ENCODE measurements around the gene LGALSL. TPM values are rescaled to one million over a fixed set of nuclear protein-coding genes. Genes with fewer than 3 reads are reported as not detected.

LGALSL gene
- total and polyA plus RNA-seq, 2 donors = 1.7 to 12.8 TPM

- DNase-seq (ENCODE audit: low read depth in 6 of 9, low spot score in 9 of 9) = no peak
Observed at GRCh38 chr2:64417624-64418023, 36.3 kb upstream of the LGALSL start.

GRCh38 chr2:64419596-64420165, 34.3 kb upstream of the LGALSL start:
- no peaks in the 10 kb centered on the region for H3K4me1 ChIP-seq (ENCODE audit: control insufficient read depth in 2 of 2, insufficient read depth in 2 of 2, low read length in 2 of 2)
- DNase-seq (ENCODE audit: low read depth in 6 of 9, low spot score in 9 of 9) = no peak
- no peaks in the 10 kb centered on the region for H3K9me3 ChIP-seq (ENCODE audit: control insufficient read depth in 2 of 2, insufficient read depth in 1 of 2, low read length in 1 of 2)
- no peak overlapping the region for H3K4me3 ChIP-seq (ENCODE audit: low read length in 2 of 2)
- H3K27ac ChIP-seq (ENCODE audit: low read depth in 1 of 2, low read length in 1 of 2) = no peak overlapping the region
- WGBS = 97% methylated on average over 2 of the region's 2 CpGs
- no peaks in the 10 kb centered on the region for H3K27me3 ChIP-seq (ENCODE audit: control insufficient read depth in 2 of 2, insufficient read depth in 1 of 2, low read length in 1 of 2)
- no peaks in the 10 kb centered on the region for H3K36me3 ChIP-seq (ENCODE audit: control insufficient read depth in 2 of 2, insufficient read depth in 2 of 2, low read length in 1 of 2)

More at GRCh38 chr2:64417624-64418023, 36.3 kb upstream of the LGALSL start:
- no peak overlapping the region for H3K4me3 ChIP-seq (ENCODE audit: low read length in 2 of 2)
- H3K36me3 ChIP-seq (ENCODE audit: control insufficient read depth in 2 of 2, insufficient read depth in 2 of 2, low read length in 1 of 2) = no peaks in the 10 kb centered on the region
- no peak overlapping the region for H3K27ac ChIP-seq (ENCODE audit: low read depth in 1 of 2, low read length in 1 of 2)
- H3K9me3 ChIP-seq (ENCODE audit: control insufficient read depth in 2 of 2, insufficient read depth in 1 of 2, low read length in 1 of 2) = no peaks in the 10 kb centered on the region
- 93% methylated on average over 3 of the region's 3 CpGs for WGBS
- no peaks in the 10 kb centered on the region for H3K4me1 ChIP-seq (ENCODE audit: control insufficient read depth in 2 of 2, insufficient read depth in 2 of 2, low read length in 2 of 2)
- no peaks in the 10 kb centered on the region for H3K27me3 ChIP-seq (ENCODE audit: control insufficient read depth in 2 of 2, insufficient read depth in 1 of 2, low read length in 1 of 2)

- H3K4me3 ChIP-seq (ENCODE audit: low read length in 2 of 2) = no peak overlapping the region
- H3K36me3 ChIP-seq (ENCODE audit: control insufficient read depth in 2 of 2, insufficient read depth in 2 of 2, low read length in 1 of 2) = no peaks in the 10 kb centered on the region
- H3K4me1 ChIP-seq (ENCODE audit: control insufficient read depth in 2 of 2, insufficient read depth in 2 of 2, low read length in 2 of 2) = no peaks in the 10 kb centered on the region
- no peak for DNase-seq (ENCODE audit: low read depth in 6 of 9, low spot score in 9 of 9)
- no peaks in the 10 kb centered on the region for H3K9me3 ChIP-seq (ENCODE audit: control insufficient read depth in 2 of 2, insufficient read depth in 1 of 2, low read length in 1 of 2)
- H3K27me3 ChIP-seq (ENCODE audit: control insufficient read depth in 2 of 2, insufficient read depth in 1 of 2, low read length in 1 of 2) = no peaks in the 10 kb centered on the region
- H3K27ac ChIP-seq (ENCODE audit: low read depth in 1 of 2, low read length in 1 of 2) = no peak overlapping the region
Observed at GRCh38 chr2:64420677-64421076, 33.3 kb upstream of the LGALSL start.

- H3K4me3 ChIP-seq (ENCODE audit: low read length in 2 of 2) = no peak overlapping the region
- no peak overlapping the region for H3K27ac ChIP-seq (ENCODE audit: low read depth in 1 of 2, low read length in 1 of 2)
- 97% methylated on average over 5 of the region's 5 CpGs for WGBS
- H3K4me1 ChIP-seq (ENCODE audit: control insufficient read depth in 2 of 2, insufficient read depth in 2 of 2, low read length in 2 of 2) = no peaks in the 10 kb centered on the region
- DNase-seq (ENCODE audit: low read depth in 6 of 9, low spot score in 9 of 9) = no peak
- no peaks in the 10 kb centered on the region for H3K36me3 ChIP-seq (ENCODE audit: control insufficient read depth in 2 of 2, insufficient read depth in 2 of 2, low read length in 1 of 2)
- H3K9me3 ChIP-seq (ENCODE audit: control insufficient read depth in 2 of 2, insufficient read depth in 1 of 2, low read length in 1 of 2) = no peaks in the 10 kb centered on the region
- no peaks in the 10 kb centered on the region for H3K27me3 ChIP-seq (ENCODE audit: control insufficient read depth in 2 of 2, insufficient read depth in 1 of 2, low read length in 1 of 2)
Observed at GRCh38 chr2:64421201-64421600, 32.8 kb upstream of the LGALSL start.

- DNase-seq (ENCODE audit: low read depth in 6 of 9, low spot score in 9 of 9) = no peak
- WGBS = 92% methylated on average over 1 of the region's 1 CpG
- Histone ChIP-seq H3K36me3 (ENCODE audit: control insufficient read depth in 2 of 2, insufficient read depth in 2 of 2, low read length in 1 of 2) (no peaks in the 10 kb centered on the region), H3K9me3 (ENCODE audit: control insufficient read depth in 2 of 2, insufficient read depth in 1 of 2, low read length in 1 of 2) (no peaks in the 10 kb centered on the region), H3K4me1 (ENCODE audit: control insufficient read depth in 2 of 2, insufficient read depth in 2 of 2, low read length in 2 of 2) (no peaks in the 10 kb centered on the region), H3K27me3 (ENCODE audit: control insufficient read depth in 2 of 2, insufficient read depth in 1 of 2, low read length in 1 of 2) (no peaks in the 10 kb centered on the region), H3K27ac (ENCODE audit: low read depth in 1 of 2, low read length in 1 of 2) (no peak overlapping the region), H3K4me3 (ENCODE audit: low read length in 2 of 2) (no peak overlapping the region)
Observed at GRCh38 chr2:64422466-64422865, 31.5 kb upstream of the LGALSL start.

GRCh38 chr2:64423303-64423702, 30.7 kb upstream of the LGALSL start:
- Histone ChIP-seq H3K9me3 (ENCODE audit: control insufficient read depth in 2 of 2, insufficient read depth in 1 of 2, low read length in 1 of 2) (no peaks in the 10 kb centered on the region), H3K27ac (ENCODE audit: low read depth in 1 of 2, low read length in 1 of 2) (no peak overlapping the region), H3K27me3 (ENCODE audit: control insufficient read depth in 2 of 2, insufficient read depth in 1 of 2, low read length in 1 of 2) (no peaks in the 10 kb centered on the region), H3K4me3 (ENCODE audit: low read length in 2 of 2) (no peak overlapping the region), H3K4me1 (ENCODE audit: control insufficient read depth in 2 of 2, insufficient read depth in 2 of 2, low read length in 2 of 2) (no peaks in the 10 kb centered on the region), H3K36me3 (ENCODE audit: control insufficient read depth in 2 of 2, insufficient read depth in 2 of 2, low read length in 1 of 2) (no peaks in the 10 kb centered on the region)
- no peak for DNase-seq (ENCODE audit: low read depth in 6 of 9, low spot score in 9 of 9)

GRCh38 chr2:64424416-64424987, 29.5 kb upstream of the LGALSL start:
- Histone ChIP-seq H3K27ac (ENCODE audit: low read depth in 1 of 2, low read length in 1 of 2) (no peak overlapping the region), H3K4me1 (ENCODE audit: control insufficient read depth in 2 of 2, insufficient read depth in 2 of 2, low read length in 2 of 2) (no peaks in the 10 kb centered on the region), H3K4me3 (ENCODE audit: low read length in 2 of 2) (no peak overlapping the region), H3K9me3 (ENCODE audit: control insufficient read depth in 2 of 2, insufficient read depth in 1 of 2, low read length in 1 of 2) (no peaks in the 10 kb centered on the region), H3K36me3 (ENCODE audit: control insufficient read depth in 2 of 2, insufficient read depth in 2 of 2, low read length in 1 of 2) (no peaks in the 10 kb centered on the region), H3K27me3 (ENCODE audit: control insufficient read depth in 2 of 2, insufficient read depth in 1 of 2, low read length in 1 of 2) (no peaks in the 10 kb centered on the region)
- no peak for DNase-seq (ENCODE audit: low read depth in 6 of 9, low spot score in 9 of 9)
- WGBS = 92% methylated on average over 3 of the region's 3 CpGs

- no peaks in the 10 kb centered on the region for H3K9me3 ChIP-seq (ENCODE audit: control insufficient read depth in 2 of 2, insufficient read depth in 1 of 2, low read length in 1 of 2)
- no peak for DNase-seq (ENCODE audit: low read depth in 6 of 9, low spot score in 9 of 9)
- H3K4me1 ChIP-seq (ENCODE audit: control insufficient read depth in 2 of 2, insufficient read depth in 2 of 2, low read length in 2 of 2) = no peaks in the 10 kb centered on the region
- H3K36me3 ChIP-seq (ENCODE audit: control insufficient read depth in 2 of 2, insufficient read depth in 2 of 2, low read length in 1 of 2) = no peaks in the 10 kb centered on the region
- H3K4me3 ChIP-seq (ENCODE audit: low read length in 2 of 2) = no peak overlapping the region
- WGBS = 88% methylated on average over 5 of the region's 5 CpGs
- H3K27ac ChIP-seq (ENCODE audit: low read depth in 1 of 2, low read length in 1 of 2) = no peak overlapping the region
- H3K27me3 ChIP-seq (ENCODE audit: control insufficient read depth in 2 of 2, insufficient read depth in 1 of 2, low read length in 1 of 2) = no peaks in the 10 kb centered on the region
Observed at GRCh38 chr2:64426183-64426952, 27.6 kb upstream of the LGALSL start.

GRCh38 chr2:64434039-64434657, 19.8 kb upstream of the LGALSL start:
- H3K4me3 ChIP-seq (ENCODE audit: low read length in 2 of 2) = no peak overlapping the region
- no peaks in the 10 kb centered on the region for H3K27me3 ChIP-seq (ENCODE audit: control insufficient read depth in 2 of 2, insufficient read depth in 1 of 2, low read length in 1 of 2)
- over 99% methylated on average over 4 of the region's 4 CpGs for WGBS
- H3K36me3 ChIP-seq (ENCODE audit: control insufficient read depth in 2 of 2, insufficient read depth in 2 of 2, low read length in 1 of 2) = no peaks in the 10 kb centered on the region
- no peak for DNase-seq (ENCODE audit: low read depth in 6 of 9, low spot score in 9 of 9)
- no peak overlapping the region for H3K27ac ChIP-seq (ENCODE audit: low read depth in 1 of 2, low read length in 1 of 2)
- H3K4me1 ChIP-seq (ENCODE audit: control insufficient read depth in 2 of 2, insufficient read depth in 2 of 2, low read length in 2 of 2) = no peaks in the 10 kb centered on the region
- H3K9me3 ChIP-seq (ENCODE audit: control insufficient read depth in 2 of 2, insufficient read depth in 1 of 2, low read length in 1 of 2) = no peaks in the 10 kb centered on the region

All from thymus (tissue), 11 donors.